HT1080 (cell line): ENCODE results near the gene MYH10. TPM values are rescaled to one million over a fixed set of nuclear protein-coding genes. Genes with fewer than 3 reads are reported as not detected.
A peak's percentile ranks its signal among the peaks of the same experiment; 100 is the strongest.

Experiments used
- DNase-seq: peaks from one replicate; pipeline ENCODE4 v3.0.0-alpha.2; 2015; ENCODE audit warnings: low read depth
- total RNA-seq: library from RNA; depleted of rRNA; stranded (reverse); fragments of >200 nt; shearing (Covaris generic); gene quantifications from 2 replicates; pipeline ENCODE4 v1.2.3, GENCODE V29; 2014

Gene MYH10
- total RNA-seq, 1 experiment from 2014 or later = 35.8 TPM

DNA sequence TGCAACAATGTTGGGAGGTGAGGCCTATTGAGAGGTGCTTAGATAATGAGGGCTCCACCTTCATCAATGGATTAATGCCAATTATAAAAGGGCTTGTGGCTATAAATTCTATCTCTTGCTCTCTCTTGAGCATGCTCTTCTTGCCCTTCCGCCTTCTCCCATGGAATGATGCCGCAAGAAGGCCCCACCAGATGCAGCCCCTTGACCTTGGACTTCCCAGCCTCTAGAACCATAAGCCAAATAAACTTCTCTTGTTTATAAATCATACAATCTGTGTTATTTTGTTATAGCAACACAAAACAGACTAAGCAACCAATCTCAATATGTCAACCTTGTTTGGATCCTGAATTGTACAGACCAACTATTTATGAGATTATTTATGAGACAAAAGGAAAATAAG is 20.0 kb downstream of the MYH10 start:
- no peak for DNase-seq

DNA sequence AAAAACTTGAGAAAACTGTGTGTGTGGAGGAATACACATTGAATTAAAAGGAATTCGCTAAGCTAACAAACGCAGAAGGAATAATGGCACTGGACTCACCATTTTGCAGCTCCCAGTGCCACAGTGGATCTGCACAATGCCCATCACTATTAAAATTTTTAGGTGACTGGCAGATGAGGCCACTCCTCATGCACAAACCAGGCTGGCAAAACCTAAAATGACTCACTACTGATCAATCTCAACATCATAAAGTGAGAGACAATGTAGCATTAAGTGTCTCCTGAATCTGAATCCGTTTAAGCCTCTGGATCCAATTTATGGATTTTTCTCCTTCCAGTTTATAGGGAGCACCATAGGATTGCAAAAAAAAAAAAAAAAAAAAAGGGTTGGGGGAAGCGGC is 20.6 kb downstream of the MYH10 start:
- peak; percentile 4 for DNase-seq

DNA sequence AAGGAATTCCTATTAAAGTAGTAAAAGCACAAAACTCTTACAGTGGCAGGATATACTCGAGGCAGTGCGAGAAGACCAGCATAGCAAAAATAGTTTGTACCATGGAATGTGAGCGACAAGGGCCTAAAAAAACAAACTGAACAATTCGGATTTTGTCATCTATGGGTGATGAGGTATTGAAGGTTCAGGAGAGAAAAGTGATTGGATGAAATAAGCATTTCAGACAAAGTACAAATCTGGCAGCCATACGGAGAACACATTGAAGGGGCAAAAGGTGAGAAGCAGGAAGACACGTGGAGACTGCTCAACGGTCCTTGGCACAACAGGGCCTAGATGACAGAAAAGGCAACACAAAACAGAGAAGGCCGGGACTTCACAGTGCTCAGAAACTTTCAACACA is 22.5 kb downstream of the MYH10 start:
- no peak for DNase-seq

DNA sequence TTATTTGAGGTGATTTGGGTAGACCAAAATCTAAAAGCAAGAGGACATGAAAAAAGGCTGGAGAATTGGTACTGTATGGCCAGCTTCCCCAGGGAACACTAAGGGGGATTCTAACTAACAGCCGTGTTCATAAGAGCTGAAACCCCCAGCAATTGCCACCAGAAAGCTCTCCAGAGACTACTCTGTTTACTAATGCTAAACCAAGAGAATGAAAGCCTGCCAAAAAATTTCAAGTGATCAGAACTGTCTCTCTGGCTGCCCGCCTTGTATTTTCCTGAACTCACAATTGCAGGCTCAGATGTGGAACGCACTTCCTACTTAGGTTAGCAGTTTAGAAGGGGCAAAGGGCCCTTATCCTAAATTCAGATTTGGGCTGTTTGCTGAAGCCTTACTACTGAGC is 24.1 kb downstream of the MYH10 start:
- no peak for DNase-seq

DNA sequence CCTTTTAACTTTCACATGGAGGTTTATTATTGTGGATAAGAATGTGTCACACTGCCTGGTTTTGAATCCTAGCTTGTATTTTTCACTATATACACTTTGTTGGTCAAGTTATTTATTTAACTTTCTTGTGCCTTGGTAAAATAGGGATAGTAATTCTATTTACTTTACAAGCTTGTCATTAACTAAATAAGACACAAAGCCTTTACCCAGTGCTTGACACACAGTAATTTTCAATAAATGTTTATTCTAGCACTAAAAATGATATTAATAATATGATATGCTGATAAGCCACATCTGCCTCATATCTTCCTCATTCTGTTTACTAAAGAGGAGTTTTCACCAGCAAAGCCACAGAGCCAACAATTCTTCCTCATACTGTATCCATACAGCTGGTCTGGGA is 27.8 kb downstream of the MYH10 start:
- DNase-seq = no peak

DNA sequence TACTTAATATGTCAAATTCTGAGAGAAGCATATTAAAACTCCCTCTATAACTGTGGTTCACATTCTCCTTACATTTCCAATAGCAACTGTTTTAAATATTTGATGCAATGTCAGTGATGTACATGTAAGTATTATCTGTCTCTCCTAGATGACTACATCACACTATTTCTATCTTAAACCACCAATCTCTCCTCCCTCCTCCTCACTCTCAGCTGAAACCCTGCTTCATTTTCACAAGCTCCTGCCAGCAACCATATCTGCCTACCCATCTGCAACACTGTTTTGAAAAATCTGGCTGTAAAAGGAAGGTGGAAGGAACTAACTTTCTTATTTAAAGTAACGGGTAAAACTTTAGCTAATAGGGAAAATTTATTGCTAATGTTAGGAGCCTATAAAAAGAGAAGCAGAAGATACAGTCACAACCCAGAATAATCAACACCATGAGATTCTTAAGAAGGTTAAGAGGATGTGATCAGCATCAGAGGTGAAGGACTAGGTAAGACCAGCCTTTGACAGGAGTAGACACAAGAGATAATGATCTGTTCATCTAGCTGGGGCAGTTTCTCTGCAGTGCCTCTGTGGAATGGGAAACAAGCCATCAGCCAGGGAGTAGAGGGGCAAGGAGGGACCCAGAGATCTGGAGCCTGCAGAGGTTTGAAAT is 31.0 kb downstream of the MYH10 start:
- DNase-seq = no peak

DNA sequence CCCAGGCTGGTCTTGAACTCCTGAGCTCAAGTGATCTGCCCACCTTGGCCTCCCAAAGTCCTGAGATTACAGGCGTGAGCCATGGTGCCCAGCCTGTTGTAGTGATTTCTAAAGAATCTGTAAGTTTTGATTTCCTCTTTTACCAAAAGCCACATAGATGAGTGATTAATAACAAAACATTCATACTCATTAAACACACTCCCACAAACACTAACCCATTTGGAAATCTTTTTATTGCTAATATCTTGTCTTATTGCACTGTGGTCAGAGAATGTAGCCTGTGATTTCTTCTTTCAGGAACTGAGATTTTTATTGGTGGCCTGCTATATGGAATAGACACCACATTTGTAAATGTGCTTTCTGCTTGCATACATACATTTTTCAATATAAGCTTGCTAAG is 31.6 kb downstream of the MYH10 start:
- DNase-seq = no peak

DNA sequence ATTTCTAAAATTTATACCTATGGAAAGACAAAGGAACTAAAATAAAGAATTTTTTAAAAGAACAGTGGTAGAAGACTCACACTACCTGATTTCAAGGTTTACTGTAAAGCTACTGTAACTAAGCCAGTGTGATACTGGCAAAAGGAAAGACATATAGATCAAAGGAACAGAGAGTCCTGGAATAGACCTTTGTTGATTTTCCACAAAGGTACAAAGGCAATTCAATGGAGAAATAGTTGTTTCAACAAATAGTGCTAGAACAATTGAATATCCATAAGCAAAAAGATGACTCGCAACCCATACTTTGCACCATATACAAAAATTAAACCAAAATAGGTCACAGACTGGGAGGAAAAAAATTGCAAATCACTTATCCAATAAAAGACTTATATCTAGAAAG is 36.7 kb downstream of the MYH10 start:
- no peak for DNase-seq

DNA sequence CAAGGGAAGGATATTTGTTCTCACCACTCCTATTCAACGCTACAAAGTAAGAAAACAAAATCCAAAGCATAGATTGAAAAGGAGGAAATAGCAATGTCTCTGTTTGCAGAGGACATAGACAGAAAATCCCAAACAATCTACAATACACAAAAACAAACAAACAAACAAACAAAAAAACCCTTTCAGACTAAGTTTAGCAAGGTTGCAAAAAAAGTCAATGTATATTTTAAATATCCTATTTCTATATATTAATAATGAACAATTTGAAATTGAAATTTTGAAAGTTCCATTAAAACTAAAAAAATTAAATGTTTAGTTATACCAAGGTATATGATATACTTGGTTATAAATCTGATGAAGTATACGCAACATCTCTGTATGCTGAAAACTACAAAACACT is 37.2 kb downstream of the MYH10 start:
- DNase-seq = no peak

DNA sequence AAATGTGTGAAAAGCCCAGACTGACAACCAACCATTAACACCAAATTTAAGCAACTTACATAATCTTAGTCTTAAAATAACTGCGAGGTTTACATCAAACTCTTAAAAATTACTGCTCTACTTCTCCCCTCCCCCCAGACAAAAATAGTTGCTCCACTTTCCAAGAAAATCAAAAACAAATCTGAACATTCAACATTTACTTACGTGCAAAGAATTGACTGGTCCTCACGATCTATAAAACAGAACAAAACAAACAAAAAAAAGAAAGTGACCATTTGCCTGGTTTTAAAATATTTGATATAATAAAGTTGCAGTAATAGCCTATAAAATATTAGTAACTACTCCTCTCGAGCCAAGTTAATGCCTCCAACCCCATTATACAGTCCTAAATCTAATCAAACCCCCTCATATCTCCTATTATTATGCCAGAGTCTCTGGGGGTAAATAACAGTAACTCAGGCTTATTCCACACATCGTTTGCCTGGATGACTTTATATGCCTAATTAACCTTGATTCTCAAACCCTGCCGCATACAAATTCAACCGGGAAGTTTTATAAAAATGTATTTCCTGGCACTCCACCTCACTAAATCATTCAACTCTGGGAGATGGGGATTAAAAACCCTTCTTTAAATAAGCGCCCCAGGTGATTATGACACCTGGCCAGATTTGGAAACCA is 41.5 kb downstream of the MYH10 start:
- no peak for DNase-seq

DNA sequence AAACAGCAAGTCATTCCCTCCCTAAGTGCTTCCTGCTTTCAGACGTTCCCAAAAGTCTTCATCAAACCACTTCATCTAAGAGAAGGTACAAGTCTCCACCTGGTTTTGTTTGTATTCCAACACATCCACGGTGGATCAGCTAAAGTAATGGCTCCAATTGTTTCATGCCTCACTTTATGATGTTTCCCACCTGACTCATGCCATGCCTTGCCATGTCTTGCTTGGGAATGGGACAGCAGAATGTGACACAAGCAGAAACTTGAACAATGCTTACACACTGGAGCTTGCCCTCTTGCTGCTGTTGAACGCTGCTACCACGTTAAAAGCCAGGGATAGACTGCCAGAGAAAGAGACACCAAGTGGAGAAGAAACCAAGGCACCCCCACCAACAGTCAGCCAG is 43.8 kb downstream of the MYH10 start:
- DNase-seq = no peak

DNA sequence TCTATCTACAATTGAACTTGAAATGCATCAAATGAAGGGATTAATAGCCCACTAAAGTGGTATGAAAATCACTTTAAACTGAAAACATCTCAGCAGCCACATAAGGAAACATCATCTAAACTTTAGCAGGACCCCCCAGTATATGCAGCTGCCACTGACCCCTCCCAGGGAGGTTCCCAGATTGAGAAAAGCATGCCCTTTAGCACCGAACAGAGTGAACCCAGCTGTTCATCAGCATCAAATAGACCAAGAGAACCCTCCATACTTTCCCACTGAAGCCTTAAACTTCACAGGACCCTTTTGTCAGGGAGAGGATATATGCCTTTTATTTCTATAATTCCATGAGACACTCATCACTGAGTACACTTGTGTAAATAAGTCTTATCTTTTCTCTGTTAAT is 44.6 kb downstream of the MYH10 start:
- no peak for DNase-seq

DNA sequence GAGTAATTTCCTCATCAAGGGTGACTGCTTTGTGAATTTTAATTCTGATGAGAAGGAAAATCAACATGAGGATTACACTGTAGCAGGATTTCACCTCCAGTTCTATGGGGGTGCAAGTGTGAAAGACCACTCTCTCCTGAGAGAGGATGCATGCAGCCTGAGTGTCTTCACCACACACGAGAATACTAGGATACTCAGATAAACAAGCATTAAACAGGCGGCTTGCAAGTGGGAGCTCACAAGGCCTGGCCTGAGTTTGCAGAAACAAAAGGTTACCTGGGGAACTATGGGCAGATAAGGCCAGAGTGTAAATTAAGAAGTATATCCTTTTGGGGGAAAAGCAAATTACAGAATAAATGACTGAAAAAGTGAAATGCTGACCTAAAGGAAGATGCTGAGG is 46.6 kb downstream of the MYH10 start:
- DNase-seq = no peak

DNA sequence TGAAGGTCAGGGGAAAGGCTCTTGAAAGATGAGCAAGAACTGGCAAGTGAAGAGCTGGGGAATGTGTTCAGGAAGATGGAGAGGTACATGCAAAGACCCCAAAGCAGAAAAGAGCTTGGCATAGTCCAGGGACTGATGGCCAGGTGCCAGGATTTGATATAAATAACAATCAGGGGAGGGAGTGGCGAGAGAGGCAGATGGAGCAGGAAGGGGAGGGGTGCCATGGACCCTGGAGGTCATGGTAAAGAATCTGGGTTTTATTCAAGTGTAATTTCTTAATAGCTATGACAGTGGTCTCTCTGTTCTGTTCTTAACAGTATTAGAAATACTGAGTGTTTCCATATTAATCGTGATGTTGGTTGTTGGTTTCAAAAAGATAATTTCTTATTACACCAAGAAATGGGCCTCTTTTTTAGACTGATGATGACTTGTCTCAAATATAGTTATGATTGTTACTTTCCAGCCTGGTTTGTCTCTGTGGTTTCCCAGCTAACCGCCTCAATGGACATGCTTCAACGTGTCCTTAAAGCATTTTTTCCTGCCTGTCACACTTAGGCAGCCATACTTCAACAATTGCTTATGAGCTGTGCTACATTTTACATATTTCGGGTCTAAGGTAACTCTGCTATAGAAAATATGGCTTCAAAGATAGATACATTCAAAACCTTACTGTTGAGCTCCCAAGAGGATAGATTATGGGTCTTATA is 49.4 kb downstream of the MYH10 start:
- DNase-seq = no peak

DNA sequence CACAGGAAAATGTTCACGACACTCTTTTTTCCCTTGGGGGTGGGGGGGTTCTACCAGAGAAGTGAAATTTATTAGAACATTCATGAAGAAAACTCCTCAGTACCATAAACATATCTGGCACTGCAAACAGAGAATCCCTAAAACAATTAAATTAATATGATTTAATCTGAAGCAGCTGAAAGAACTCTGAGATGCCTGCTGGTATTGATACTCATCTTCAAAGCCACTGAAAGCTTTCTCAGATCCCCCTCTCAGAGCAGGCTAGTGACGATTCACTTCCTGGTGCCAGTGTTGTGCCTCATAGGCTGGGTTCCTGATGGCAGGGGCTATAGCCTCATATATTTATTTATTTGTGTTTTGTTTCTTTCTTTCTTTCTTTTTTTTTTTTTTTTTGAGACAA is 52.7 kb downstream of the MYH10 start:
- DNase-seq = no peak

DNA sequence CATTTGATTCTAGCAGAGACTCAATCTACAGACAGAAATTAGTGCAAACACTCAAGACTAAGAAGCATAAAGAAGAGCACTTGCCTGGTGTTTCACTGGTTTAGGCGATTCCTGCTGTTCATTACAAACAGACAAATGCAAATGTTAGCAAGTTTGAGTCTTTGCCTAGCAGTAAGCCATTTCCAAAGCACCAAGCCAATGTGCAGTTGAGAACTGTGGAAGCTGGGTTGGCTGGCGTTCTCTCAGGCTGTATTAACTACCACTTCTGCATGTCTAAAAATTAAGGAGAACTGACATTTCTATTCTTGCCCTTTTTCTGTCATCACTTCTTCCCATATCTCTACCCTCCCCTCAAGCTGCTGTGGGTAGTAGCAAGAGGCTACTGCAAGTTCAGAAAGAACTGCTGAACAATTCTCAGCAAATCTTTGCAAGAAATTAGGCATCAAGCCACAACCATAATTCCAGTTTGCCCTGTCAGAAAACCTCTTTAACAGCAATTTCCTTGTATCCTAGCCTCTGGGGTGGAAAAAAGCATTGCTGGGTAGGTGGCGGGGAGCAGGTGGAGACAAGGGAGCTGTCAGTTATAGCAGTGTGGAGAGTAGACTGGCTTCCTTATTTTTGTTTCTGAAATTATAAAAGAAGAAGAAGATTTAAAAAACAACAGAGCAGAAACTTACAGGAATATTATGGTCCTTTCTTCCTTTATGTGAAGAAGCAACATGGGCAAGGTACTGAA is 53.8 kb downstream of the MYH10 start:
- no peak for DNase-seq

DNA sequence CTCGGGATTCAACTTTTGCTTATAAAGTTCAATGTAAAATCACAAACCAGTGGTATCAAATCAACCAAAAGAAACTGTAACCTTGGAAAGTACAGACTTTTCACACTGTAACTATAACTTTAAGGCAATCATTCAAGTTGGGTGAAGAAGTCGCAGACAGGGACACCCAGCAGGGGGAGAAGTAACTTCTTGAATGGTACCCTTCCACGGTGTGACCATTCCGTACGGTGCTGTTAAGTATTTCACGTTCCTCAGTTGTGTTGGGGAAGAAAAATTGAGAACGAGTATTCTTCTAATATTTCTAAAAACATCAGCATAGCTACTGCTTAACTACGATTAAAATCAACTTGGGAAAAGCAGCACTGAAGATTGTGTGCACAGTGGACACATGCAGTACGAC is 55.8 kb downstream of the MYH10 start:
- no peak for DNase-seq

DNA sequence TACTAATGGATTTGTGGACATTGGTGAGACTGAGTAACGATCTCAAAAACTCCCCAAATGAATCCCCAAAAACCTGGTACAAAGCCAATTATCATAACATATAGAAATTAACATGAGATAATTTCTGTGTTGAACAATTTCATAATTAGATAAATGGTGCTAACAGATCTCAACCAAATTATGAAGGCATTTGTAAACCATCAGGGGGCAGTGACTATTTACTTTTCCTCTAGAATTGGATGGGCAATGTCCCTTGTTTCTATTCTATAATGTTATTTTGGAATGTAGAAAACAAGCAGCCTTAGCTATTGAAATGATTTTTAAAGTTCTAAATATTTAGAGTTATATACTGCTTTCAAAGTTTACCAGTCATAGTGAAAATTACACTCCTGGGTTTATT is 57.8 kb downstream of the MYH10 start:
- DNase-seq = no peak

DNA sequence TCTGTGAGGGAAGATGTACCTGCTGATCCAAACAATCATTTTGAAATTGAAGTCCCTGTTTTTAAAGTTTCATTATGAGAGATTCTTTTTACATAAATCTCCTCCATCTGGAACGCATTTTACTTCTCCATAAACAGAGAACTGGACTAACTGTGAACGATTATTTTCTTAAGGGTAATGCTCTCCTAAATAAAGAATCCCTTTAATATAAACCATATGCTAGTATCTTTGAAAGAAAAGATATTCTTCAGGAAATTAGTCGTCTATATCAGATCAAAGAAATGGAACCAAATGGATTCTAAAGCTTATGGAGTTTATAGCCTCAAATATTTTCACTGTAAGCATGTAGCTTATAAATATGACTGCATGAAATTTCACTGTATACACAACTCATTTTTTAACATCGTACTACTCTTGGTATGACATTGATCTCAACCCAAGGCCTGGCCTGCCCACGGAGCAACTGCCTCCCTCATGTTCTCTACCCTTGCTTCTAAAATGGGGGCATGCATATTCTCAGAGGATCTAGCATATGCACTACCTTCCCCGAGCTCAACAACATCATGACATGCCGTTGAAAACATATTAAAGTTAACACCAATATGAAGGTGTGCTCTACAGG is 66.4 kb downstream of the MYH10 start:
- DNase-seq = no peak

DNA sequence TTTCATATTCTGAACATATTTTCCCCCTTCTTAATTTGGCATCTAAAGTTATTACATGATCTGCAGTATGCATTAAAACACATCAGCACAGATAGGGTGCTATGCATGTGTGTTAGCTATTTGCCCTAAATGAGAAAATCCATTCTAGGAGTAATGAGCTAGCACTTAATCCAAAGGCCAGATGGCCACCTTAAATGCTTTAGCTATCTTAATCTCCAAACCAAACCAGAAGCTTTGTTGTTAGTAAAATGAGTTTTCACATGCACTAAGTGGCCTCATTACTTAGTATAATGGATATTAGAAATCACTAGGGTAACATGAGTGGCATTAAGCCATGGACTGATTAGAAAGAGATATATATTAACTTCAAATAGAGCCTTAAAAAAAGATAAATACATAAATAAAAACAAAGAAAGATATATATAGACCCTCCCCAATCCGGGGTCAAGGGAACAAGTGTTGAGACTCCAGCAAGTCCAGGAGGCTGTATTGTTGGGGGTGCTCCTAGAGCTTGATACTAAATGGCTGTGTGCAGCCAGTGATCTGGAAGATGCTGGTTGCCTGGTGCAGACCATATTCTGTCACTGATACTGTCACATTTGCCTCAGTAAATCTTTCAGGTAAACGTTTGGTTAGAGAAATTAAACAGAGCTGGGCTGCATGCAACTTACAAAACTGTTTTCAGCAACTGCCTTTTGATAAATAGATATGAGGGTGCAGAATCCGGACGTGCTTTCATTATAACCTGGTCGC is 67.3 kb downstream of the MYH10 start:
- DNase-seq = no peak

DNA sequence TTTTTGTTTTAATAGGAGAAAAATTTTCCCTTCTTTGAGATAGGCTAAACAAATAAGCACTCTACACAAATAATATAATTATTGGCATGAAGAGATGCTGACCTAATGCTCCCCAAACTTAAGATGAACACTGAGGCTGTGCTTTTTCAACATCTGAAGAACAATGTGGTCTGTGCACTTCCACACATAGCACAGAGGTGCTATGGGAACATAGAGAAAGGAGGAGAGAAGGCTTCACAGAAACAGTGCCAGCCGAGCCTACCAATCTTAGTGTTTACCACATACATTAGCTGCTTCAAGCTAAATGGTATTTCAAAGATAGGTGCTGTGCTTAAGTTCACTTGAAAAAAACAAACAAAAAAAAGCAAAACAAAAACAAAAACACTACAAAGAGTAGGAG is 72.4 kb downstream of the MYH10 start:
- no peak for DNase-seq
